Liver (tissue), 9 donors: ENCODE data around the gene RNF220. TPM values are rescaled to one million over a fixed set of nuclear protein-coding genes. Genes with fewer than 3 reads are reported as not detected.

Experiments
- DNase-seq: peaks from one replicate; pipeline ENCODE4 v3.0.0-alpha.2; 2017; ENCODE audit warnings: low spot score
- H3K27ac ChIP-seq, 2 donors: one replicate each; pipeline ENCODE4 v1.7.0; 2013; ENCODE audit warnings: inconsistent platforms in 2 of 2, low read length in 2 of 2, control low read depth in 1 of 2, low read depth in 1 of 2, mild to moderate bottlenecking in 1 of 2
- H3K27me3 ChIP-seq, 4 donors: one replicate each; pipeline versions ENCODE4 v1.6.1 to v1.7.0; 2013; ENCODE audit warnings: low read length in 3 of 4, inconsistent platforms in 1 of 4, mild to moderate bottlenecking in 1 of 4, moderate library complexity in 1 of 4; ENCODE audit not compliant: control insufficient read depth in 4 of 4, insufficient read depth in 4 of 4
- H3K36me3 ChIP-seq, 4 donors: one replicate each; pipeline versions ENCODE4 v1.6.1 to v1.7.0; 2013; ENCODE audit warnings: low read length in 3 of 4, mild to moderate bottlenecking in 3 of 4, low read depth in 1 of 4, moderate library complexity in 1 of 4; ENCODE audit not compliant: control insufficient read depth in 4 of 4, insufficient read depth in 3 of 4
- H3K4me1 ChIP-seq, 4 donors: one replicate each; pipeline versions ENCODE4 v1.6.1 to v1.7.0; 2013; ENCODE audit warnings: low read length in 3 of 4, mild to moderate bottlenecking in 3 of 4, moderate library complexity in 1 of 4; ENCODE audit not compliant: control insufficient read depth in 4 of 4, insufficient read depth in 4 of 4
- H3K4me3 ChIP-seq, 3 donors: one replicate each; pipeline versions ENCODE4 v1.6.1 to v1.7.0; 2013; ENCODE audit warnings: low read length in 3 of 3, control low read depth in 1 of 3, low read depth in 1 of 3, mild to moderate bottlenecking in 1 of 3
- H3K9ac ChIP-seq, 2 donors: one replicate each; pipeline ENCODE4 v1.7.0; 2013; ENCODE audit warnings: low read length in 2 of 2, mild to moderate bottlenecking in 2 of 2, moderate library complexity in 2 of 2, control low read depth in 1 of 2, low read depth in 1 of 2
- H3K9me3 ChIP-seq, 4 donors: one replicate each; pipeline versions ENCODE4 v1.6.1 to v1.7.0; 2013; ENCODE audit warnings: low read length in 3 of 4; ENCODE audit not compliant: control insufficient read depth in 4 of 4
- ATF3 ChIP-seq: IDR thresholded peaks from 2 replicates; pipeline ENCODE4 v1.6.1; 2016; ENCODE audit warnings: antibody characterized with exemption
- CTCF ChIP-seq: fragments of 150-350 bp; IDR thresholded peaks from 2 replicates; pipeline ENCODE4 v1.5.1; 2017; ENCODE audit warnings: improper control_type of control experiment, low read depth, low read length; ENCODE audit not compliant: missing input control
- EGR1 ChIP-seq, 2 donors: IDR thresholded peaks; 2 replicates each; pipeline ENCODE4 v1.6.1; 2016 to 2018; ENCODE audit warnings: antibody characterized with exemption in 2 of 2, low read depth in 2 of 2
- FOXA1 ChIP-seq: IDR thresholded peaks from 2 replicates; pipeline ENCODE4 v1.6.1; 2016; ENCODE audit warnings: antibody characterized with exemption
- FOXA2 ChIP-seq: IDR thresholded peaks from 2 replicates; pipeline ENCODE4 v1.6.1; 2016; ENCODE audit warnings: antibody characterized with exemption
- GABPA ChIP-seq, 2 donors: IDR thresholded peaks in 1 of 2; conservative IDR thresholded peaks in 1 of 2; 2 replicates each; pipeline ENCODE4 v1.6.1; 2016; ENCODE audit warnings: antibody characterized with exemption in 2 of 2, mild to moderate bottlenecking in 1 of 2, moderate library complexity in 1 of 2
- HNF4A ChIP-seq, 2 donors: conservative IDR thresholded peaks; 2 replicates each; pipeline ENCODE4 v1.6.1; 2016; ENCODE audit warnings: antibody characterized with exemption in 2 of 2, mild to moderate bottlenecking in 2 of 2
- HNF4G ChIP-seq: IDR thresholded peaks from 2 replicates; pipeline ENCODE4 v1.6.1; 2016; ENCODE audit warnings: antibody characterized with exemption
- JUND ChIP-seq, 2 donors: IDR thresholded peaks; 2 replicates each; pipeline ENCODE4 v1.6.1; 2016; ENCODE audit warnings: antibody characterized with exemption in 2 of 2
- MAX ChIP-seq: IDR thresholded peaks from 2 replicates; pipeline ENCODE4 v1.6.1; 2016; ENCODE audit warnings: antibody characterized with exemption
- NR2F2 ChIP-seq: IDR thresholded peaks from 2 replicates; pipeline ENCODE4 v1.6.1; 2016; ENCODE audit warnings: antibody characterized with exemption
- RAD21 ChIP-seq, 2 donors: IDR thresholded peaks; 2 replicates each; pipeline ENCODE4 v1.6.1; 2016; ENCODE audit warnings: antibody characterized with exemption in 2 of 2, mild to moderate bottlenecking in 2 of 2
- REST ChIP-seq: IDR thresholded peaks from 2 replicates; pipeline ENCODE4 v1.6.1; 2016; ENCODE audit warnings: antibody characterized with exemption, mild to moderate bottlenecking
- RXRA ChIP-seq, 2 donors: IDR thresholded peaks; 2 replicates each; pipeline ENCODE4 v1.6.1; 2017 to 2018; ENCODE audit warnings: antibody characterized with exemption in 2 of 2, mild to moderate bottlenecking in 1 of 2
- SP1 ChIP-seq: IDR thresholded peaks from 2 replicates; pipeline ENCODE4 v1.6.1; 2018; ENCODE audit warnings: antibody characterized with exemption, mild to moderate bottlenecking
- TAF1 ChIP-seq: conservative IDR thresholded peaks from 2 replicates; pipeline ENCODE4 v1.6.1; 2016; ENCODE audit warnings: antibody characterized with exemption, mild to moderate bottlenecking
- YY1 ChIP-seq: IDR thresholded peaks from 2 replicates; pipeline ENCODE4 v1.6.1; 2016; ENCODE audit warnings: antibody characterized with exemption, mild to moderate bottlenecking
- ZBTB33 ChIP-seq: IDR thresholded peaks from 2 replicates; pipeline ENCODE4 v1.6.1; 2016; ENCODE audit warnings: antibody characterized with exemption
- WGBS: extraction: QIAGEN DNeasy Blood & Tissue Kit; methylation state at CpG from one replicate; pipeline ENCODE4 v1.1.7; 2013; 5-methylcytosine and 5-hydroxymethylcytosine counted together
- polyA plus RNA-seq, 2 donors: library from polyadenylated mRNA; stranded (reverse) in 1 of 2; unstranded in 1 of 2; fragments of 200-250 nt in 1 of 2; fragments of >200 nt in 1 of 2; fragmentation: Nextera tagmentation in 1 of 2; extraction: Ambion mirVana in 1 of 2; gene quantifications; one replicate each; pipeline versions ENCODE4 v1.2.1 to v1.2.3, GENCODE V29; 2013 to 2015
- total RNA-seq, 2 donors: library from RNA; depleted of rRNA; stranded (reverse); fragments of >200 nt; gene quantifications; one replicate each; pipeline ENCODE4 v1.2.3, GENCODE V29; 2014
- donor health status: healthy.
- donor health status: healthy.
- donor health status: healthy.
- donor health status: healthy.
- donor health status: healthy.

Gene RNF220
- total and polyA plus RNA-seq, 4 donors: 18.2 to 35.8 (median 26.1) TPM

- 71% methylated on average over 13 of the region's 13 CpGs for WGBS
- H3K27me3 ChIP-seq: peaks cover 0 to 5% (median 0%) of the 10 kb centered on the region in 4 donors
- no peak overlapping the region for H3K9ac ChIP-seq
- DNase-seq: no peak
- no peaks in the 10 kb centered on the region for H3K4me1 ChIP-seq
- no peak overlapping the region for H3K4me3 ChIP-seq
- H3K36me3 ChIP-seq: no peaks in the 10 kb centered on the region
- H3K27ac ChIP-seq: no peak overlapping the region
- no peak for TF ChIP-seq REST
- TF ChIP-seq EGR1 (IDR thresholded peaks at IDR 0.05; ENCODE audit: low read depth in 2 of 2): no peak
- no peak for TF ChIP-seq TAF1
- no peak for TF ChIP-seq ATF3
- no peak for TF ChIP-seq SP1
- no peak for TF ChIP-seq HNF4G
- no peak for TF ChIP-seq FOXA2
- no peak for TF ChIP-seq RAD21 (IDR thresholded peaks at IDR 0.05)
- no peak for TF ChIP-seq CTCF
- TF ChIP-seq JUND (IDR thresholded peaks at IDR 0.05): no peak
- TF ChIP-seq FOXA1: no peak
- no peak for TF ChIP-seq NR2F2
- no peak for TF ChIP-seq GABPA (IDR thresholded peaks at IDR 0.05 in 1 of 2, conservative IDR thresholded peaks at IDR 0.05 in 1 of 2)
- no peak for TF ChIP-seq HNF4A (conservative IDR thresholded peaks at IDR 0.05)
- no peak for TF ChIP-seq YY1
- no peak for TF ChIP-seq ZBTB33
- TF ChIP-seq MAX: no peak
- no peak for TF ChIP-seq RXRA (IDR thresholded peaks at IDR 0.05)
- H3K9me3 ChIP-seq: no peaks in the 10 kb centered on the region
Observed at GRCh38 chr1:44485229-44485933, 80.3 kb downstream of the RNF220 start.
